HepG2 (cell line): ENCODE data around the gene MYADML2. TPM values are rescaled to one million over a fixed set of nuclear protein-coding genes. Genes with fewer than 3 reads are reported as not detected.

Experiments used
- EP300 ChIP-seq, 3 experiments: sonication (generic) in 1 of 3; formaldehyde crosslinking in 1 of 3; IDR thresholded peaks; 2 replicates each; pipeline versions ENCODE4 v1.5.1 to v1.6.1; 2011 to 2020; ENCODE audit warnings: low read depth in 2 of 3, low read length in 2 of 3, borderline replicate concordance in 1 of 3, improper control_type of control experiment in 1 of 3, mild to moderate bottlenecking in 1 of 3, missing genetic modification reagents in 1 of 3, moderate library complexity in 1 of 3
- HBP1 ChIP-seq: IDR thresholded peaks from 2 replicates; pipeline ENCODE4 v1.6.1; 2016; ENCODE audit warnings: low read depth, control low read depth
- HMGXB3 ChIP-seq: sonication (generic); formaldehyde crosslinking; IDR thresholded peaks from 2 replicates; pipeline ENCODE4 v1.4.0; 2020; ENCODE audit warnings: missing genetic modification reagents, borderline replicate concordance
- LCORL ChIP-seq, 2 experiments: fragments of 450-650 bp in 1 of 2; sonication (generic) in 1 of 2; formaldehyde crosslinking in 1 of 2; IDR thresholded peaks; 2 replicates each; pipeline versions ENCODE4 v1.5.0 to v1.6.1; 2017 to 2020; ENCODE audit warnings: antibody characterized with exemption in 1 of 2, missing genetic modification reagents in 1 of 2
- LRRFIP1 ChIP-seq: sonication (generic); formaldehyde crosslinking; conservative IDR thresholded peaks from 2 replicates; pipeline ENCODE4 v1.4.0; 2020; ENCODE audit warnings: missing genetic modification reagents
- MNT ChIP-seq: fragments of 450-650 bp; IDR thresholded peaks from 2 replicates; pipeline ENCODE4 v1.6.1; 2016
- MZF1 ChIP-seq: sonication (generic); formaldehyde crosslinking; IDR thresholded peaks from 2 replicates; pipeline ENCODE4 v1.8.1; 2023; ENCODE audit warnings: mild to moderate bottlenecking, missing genetic modification reagents, borderline replicate concordance
- NCOA1 ChIP-seq: sonication (generic); formaldehyde crosslinking; IDR thresholded peaks from 2 replicates; pipeline ENCODE4 v1.9.0; 2021; ENCODE audit warnings: missing genetic modification reagents
- SNAI1 ChIP-seq: sonication (generic); formaldehyde crosslinking; IDR thresholded peaks from 2 replicates; pipeline ENCODE4 v1.5.0; 2020; ENCODE audit warnings: mild to moderate bottlenecking, missing genetic modification reagents, borderline replicate concordance
- ZBTB37 ChIP-seq: sonication (generic); formaldehyde crosslinking; IDR thresholded peaks from 2 replicates; pipeline ENCODE4 v1.4.0; 2020; ENCODE audit warnings: mild to moderate bottlenecking, missing genetic modification reagents
- ZFY ChIP-seq: sonication (generic); formaldehyde crosslinking; IDR thresholded peaks from 2 replicates; pipeline ENCODE4 v1.4.0; 2020; ENCODE audit warnings: missing genetic modification reagents
- polyA plus RNA-seq, 8 experiments: library from polyadenylated mRNA; depleted of rRNA in 3 of 8; stranded (reverse) in 7 of 8; unstranded in 1 of 8; fragments of >200 nt; fragmentation: Illumina TruSeq in 4 of 8; extraction: Trizol in 4 of 8; gene quantifications; 2 replicates each; pipeline versions ENCODE4 v1.2.1 to v1.2.3, GENCODE V29; 2011 to 2016; ENCODE audit warnings: low read depth in 4 of 8, missing spikeins in 1 of 8, mixed read lengths in 1 of 8; ENCODE audit not compliant: insufficient read depth in 1 of 8
- total RNA-seq, 5 experiments: library from RNA; depleted of rRNA; stranded (reverse); fragments of >200 nt; fragmentation: Illumina TruSeq; extraction: Trizol; gene quantifications; 2 replicates each; pipeline ENCODE4 v1.2.3, GENCODE V29; 2016; ENCODE audit warnings: low read depth in 1 of 5

The MYADML2 gene
- total and polyA plus RNA-seq, 2 of the 13 experiments (the other 11 are each of a cell fraction or from before 2014, with no cell fraction given): not detected

- TF ChIP-seq ZBTB37 (CRISPR knock-in tag) (peak; percentile 33; the same call in 1 of the 2 replicates), EP300 (IDR thresholded peaks at IDR 0.05; ENCODE audit: low read depth in 2 of 2, low read length in 2 of 2) (no peak), EP300 (CRISPR knock-in tag; IDR thresholded peaks at IDR 0.05; ENCODE audit: borderline replicate concordance) (peak; percentile 35), MZF1 (no peak), SNAI1 (CRISPR knock-in tag) (no peak), ZFY (CRISPR knock-in tag) (no peak), LRRFIP1 (CRISPR knock-in tag) (no peak), HBP1 (CRISPR knock-in tag) (0 out of 2 replicates have a peak, but pooled peaks have one; percentile 11), LCORL (IDR thresholded peaks at IDR 0.05) (no peak), LCORL (CRISPR knock-in tag; IDR thresholded peaks at IDR 0.05) (no peak; the same call in 1 of the 2 replicates), HMGXB3 (CRISPR knock-in tag) (no peak; the same call in 1 of the 2 replicates), NCOA1 (CRISPR knock-in tag) (no peak), MNT (no peak)
Measured at GRCh38 chr17:81962499-81963441, 15.7 kb upstream of the MYADML2 start (continued).
